ENCODE measurements around the gene HNRNPD. TPM values are rescaled to one million over a fixed set of nuclear protein-coding genes. Genes with fewer than 3 reads are reported as not detected.
A peak's percentile ranks its signal among the peaks of the same experiment; 100 is the strongest.

The HNRNPD gene
- total RNA-seq, 1 experiment from 2014 or later: 221 TPM

DNA sequence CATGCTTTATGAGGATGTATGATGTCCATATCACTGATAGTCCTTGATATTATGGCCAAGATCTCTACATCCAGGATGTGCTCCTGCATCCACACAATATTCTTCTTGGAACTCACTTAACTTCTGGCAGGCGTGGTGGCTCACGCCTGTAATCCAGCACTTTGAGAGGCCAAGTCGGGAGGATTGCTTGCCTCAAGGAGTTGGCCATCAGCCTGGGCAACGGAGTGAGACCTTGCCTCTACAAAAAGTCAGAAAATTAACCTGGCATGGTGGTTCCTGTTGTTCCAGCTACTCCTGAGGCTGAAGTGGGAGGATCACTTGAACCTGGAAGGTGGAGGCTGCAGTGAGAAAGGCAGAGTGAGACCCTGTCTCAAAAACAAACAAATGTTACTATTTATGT lies 2.3 kb upstream of the HNRNPD start:
- intact Hi-C loops (cut with micrococcal nuclease; ENCODE audit: unreplicated experiment): loop anchor here (10.0 kb wide), 2 partner anchors 519 to 659 kb away; partner anchors contain the start of genes COPS4 and SEC31A
- no peak overlapping the region for H3K27ac ChIP-seq
- TF ChIP-seq CTCF (conservative IDR thresholded peaks at IDR 0.05) (no peak), EZH2 (IDR thresholded peaks at IDR 0.05; ENCODE audit: low read depth) (no peak)
- H3F3A ChIP-seq (ENCODE audit: insufficient read depth, low read depth): peaks cover 8% of the 10 kb centered on the region; the same call in 1 of the 2 replicates
- ChIA-PET CTCF (no interaction called here), POLR2A (ENCODE audit: unreplicated experiment) (no interaction called here)
- DNase-seq: no peak
- H3K79me2 ChIP-seq (ENCODE audit: low read depth): peaks cover 49% of the 10 kb centered on the region
- no peaks in the 10 kb centered on the region for H3K9me2 ChIP-seq (ENCODE audit: insufficient read depth)
- no peaks in the 10 kb centered on the region for H3K9me3 ChIP-seq (ENCODE audit: insufficient read depth, low read depth)
- H3K36me3 ChIP-seq (ENCODE audit: low read depth): 0 out of 2 replicates have a peak, but pooled peaks cover 8% of the 10 kb centered on the region
- no peaks in the 10 kb centered on the region for H3K27me3 ChIP-seq (ENCODE audit: insufficient read depth, low read depth)
- peaks cover 23% of the 10 kb centered on the region for H3K4me1 ChIP-seq (replicated peaks; ENCODE audit: insufficient read depth)
- peak overlapping the region; percentile 96 for H3K4me3 ChIP-seq
- no TSS peak for BruUV-seq (replicated peaks)
- H2AFZ ChIP-seq: 0 out of 2 replicates have a peak overlapping the region, but pooled peaks have one; percentile 78
- peaks cover 18% of the 10 kb centered on the region for H4K20me1 ChIP-seq (ENCODE audit: insufficient read depth)
- peak overlapping the region; percentile 78 for H3K4me2 ChIP-seq

GRCh38 chr4:82373486-82373815 lies 340 bp downstream of the HNRNPD start:
- Histone ChIP-seq H3K4me3 (peak overlapping the region; percentile 96), H3K4me1 (replicated peaks; ENCODE audit: insufficient read depth) (peaks cover 36% of the 10 kb centered on the region), H3K36me3 (ENCODE audit: low read depth) (peaks cover 22% of the 10 kb centered on the region), H3K9me2 (ENCODE audit: insufficient read depth) (no peaks in the 10 kb centered on the region), H3K4me2 (peak overlapping the region; percentile 97), H4K20me1 (ENCODE audit: insufficient read depth) (peaks cover 45% of the 10 kb centered on the region), H3K27me3 (ENCODE audit: insufficient read depth, low read depth) (no peaks in the 10 kb centered on the region), H3K79me2 (ENCODE audit: low read depth) (peaks cover 76% of the 10 kb centered on the region), H2AFZ (peak overlapping the region; percentile 80), H3K9me3 (ENCODE audit: insufficient read depth, low read depth) (no peaks in the 10 kb centered on the region), H3F3A (ENCODE audit: insufficient read depth, low read depth) (peaks cover 16% of the 10 kb centered on the region; the same call in 1 of the 2 replicates), H3K27ac (peak overlapping the region; percentile 95)
- CTCF ChIA-PET: no interaction called here
- no peak for TF ChIP-seq CTCF (conservative IDR thresholded peaks at IDR 0.05)
- no peak for TF ChIP-seq EZH2 (IDR thresholded peaks at IDR 0.05; ENCODE audit: low read depth)
- intact Hi-C loops (cut with micrococcal nuclease; ENCODE audit: unreplicated experiment): loop anchor here (10.0 kb wide), 2 partner anchors 521 to 661 kb away; partner anchors contain the start of genes COPS4 and SEC31A
- DNase-seq: no peak
- no TSS peak for BruUV-seq (replicated peaks)
- POLR2A ChIA-PET (ENCODE audit: unreplicated experiment): interaction anchor here (0.6 to 1.0 kb wide), 5 partner anchors 29 to 662 kb away, joined by 3 to 50 read pairs (median 4); partner anchors contain the start of gene COPS4

- Histone ChIP-seq H3K27ac (peak overlapping the region; percentile 95), H3K36me3 (ENCODE audit: low read depth) (peaks cover 28% of the 10 kb centered on the region), H3K9me3 (ENCODE audit: insufficient read depth, low read depth) (no peaks in the 10 kb centered on the region), H3K9me2 (ENCODE audit: insufficient read depth) (no peaks in the 10 kb centered on the region), H3K4me1 (replicated peaks; ENCODE audit: insufficient read depth) (peaks cover 42% of the 10 kb centered on the region), H4K20me1 (ENCODE audit: insufficient read depth) (peaks cover 51% of the 10 kb centered on the region), H2AFZ (peak overlapping the region; percentile 80; the same call in 1 of the 2 replicates), H3K79me2 (ENCODE audit: low read depth) (peaks cover 82% of the 10 kb centered on the region), H3K27me3 (ENCODE audit: insufficient read depth, low read depth) (no peaks in the 10 kb centered on the region), H3K4me2 (peak overlapping the region; percentile 97), H3K4me3 (peak overlapping the region; percentile 96), H3F3A (ENCODE audit: insufficient read depth, low read depth) (peaks cover 16% of the 10 kb centered on the region; the same call in 1 of the 2 replicates)
- DNase-seq: peak; percentile 66 to 69
- POLR2A ChIA-PET (ENCODE audit: unreplicated experiment): no interaction called here
- TF ChIP-seq EZH2 (IDR thresholded peaks at IDR 0.05; ENCODE audit: low read depth): no peak
- no peak for TF ChIP-seq CTCF (conservative IDR thresholded peaks at IDR 0.05)
- CTCF ChIA-PET: interaction anchor here (0.6 kb wide), 2 partner anchors 56 to 88 kb away, joined by 3 to 5 read pairs; no protein-coding TSS in a partner anchor
- BruUV-seq (replicated peaks): TSS peak; percentile 37
- intact Hi-C loops (cut with micrococcal nuclease; ENCODE audit: unreplicated experiment): loop anchor here (10.0 kb wide), 2 partner anchors 522 to 662 kb away; partner anchors contain the start of genes COPS4 and SEC31A
These were observed 990 bp downstream of the HNRNPD start for GRCh38 chr4:82372517-82373485.
